ENCODE measurements around the gene MAP4K5. TPM values are rescaled to one million over a fixed set of nuclear protein-coding genes. Genes with fewer than 3 reads are reported as not detected.

The MAP4K5 gene
- total RNA-seq, 1 donor from 2014 or later, result 23.1 TPM

GRCh38 chr14:50452979-50453705 is 79.2 kb downstream of the MAP4K5 start:
- Mint-ChIP-seq H3K4me3 (ENCODE audit: low read depth) (no peak overlapping the region), H3K4me1 (ENCODE audit: low read depth) (peaks cover 4% of the 10 kb centered on the region), H3K27me3 (ENCODE audit: low read depth) (no peaks in the 10 kb centered on the region), H3K9me3 (no peaks in the 10 kb centered on the region), H3K36me3 (ENCODE audit: low read depth) (peaks cover 30% of the 10 kb centered on the region), H3K27ac (no peak overlapping the region)
- no peak for DNase-seq (ENCODE audit: low spot score)
- intact Hi-C loops (cut with micrococcal nuclease), result no loop called here

- Mint-ChIP-seq H3K27ac (no peak overlapping the region), H3K4me1 (ENCODE audit: low read depth) (peaks cover 4% of the 10 kb centered on the region), H3K4me3 (ENCODE audit: low read depth) (no peak overlapping the region), H3K9me3 (no peaks in the 10 kb centered on the region), H3K27me3 (ENCODE audit: low read depth) (no peaks in the 10 kb centered on the region), H3K36me3 (ENCODE audit: low read depth) (peaks cover 34% of the 10 kb centered on the region)
- DNase-seq (ENCODE audit: low spot score), result no peak
- intact Hi-C loops (cut with micrococcal nuclease), result no loop called here
Observed at GRCh38 chr14:50452296-50452695, 80.1 kb downstream of the MAP4K5 start.

DNA sequence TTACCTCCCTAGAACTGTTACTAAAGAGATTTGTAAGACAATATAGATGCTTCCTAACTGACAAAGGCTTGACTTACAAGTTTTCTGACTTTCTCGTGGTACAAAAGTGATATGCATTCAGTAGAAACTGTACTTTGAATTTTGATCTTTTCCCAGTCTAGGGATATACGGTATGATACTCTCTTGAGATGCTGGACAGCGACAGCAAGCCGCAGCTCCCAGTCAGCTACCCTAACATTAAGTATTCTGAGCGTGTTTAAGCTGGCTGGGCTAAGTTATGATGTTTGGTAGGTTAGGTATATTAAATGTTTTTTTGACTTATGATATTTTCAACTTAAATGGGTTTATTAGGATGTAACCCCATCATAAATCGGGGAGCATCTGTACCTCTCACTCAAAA is 80.5 kb downstream of the MAP4K5 start:
- Mint-ChIP-seq H3K4me1 (ENCODE audit: low read depth) (peaks cover 4% of the 10 kb centered on the region), H3K27ac (no peak overlapping the region), H3K27me3 (ENCODE audit: low read depth) (no peaks in the 10 kb centered on the region), H3K4me3 (ENCODE audit: low read depth) (no peak overlapping the region), H3K9me3 (no peaks in the 10 kb centered on the region), H3K36me3 (ENCODE audit: low read depth) (peaks cover 35% of the 10 kb centered on the region)
- no peak for DNase-seq (ENCODE audit: low spot score)
- intact Hi-C loops (cut with micrococcal nuclease), result no loop called here

DNA sequence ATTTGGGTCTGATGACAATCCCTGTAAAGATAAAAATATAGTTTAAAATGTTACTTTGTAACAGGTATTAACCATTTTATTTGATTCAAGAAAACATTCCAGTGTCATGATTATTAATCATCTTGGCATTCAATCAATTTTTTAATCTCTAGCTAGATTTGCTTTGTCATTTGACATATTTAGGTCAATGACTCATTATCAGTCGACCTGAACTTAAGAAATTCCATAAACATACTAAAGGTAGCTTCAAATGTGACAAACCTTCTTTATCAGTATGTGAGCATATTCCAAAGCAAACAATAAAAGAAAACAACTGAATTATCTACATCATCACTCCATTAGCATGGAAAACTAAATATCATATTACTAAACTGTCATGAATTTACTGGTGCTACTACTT is 84.9 kb downstream of the MAP4K5 start:
- no peaks in the 10 kb centered on the region for H3K9me3 Mint-ChIP-seq
- peaks cover 2% of the 10 kb centered on the region for H3K4me1 Mint-ChIP-seq (ENCODE audit: low read depth)
- H3K27ac Mint-ChIP-seq, result no peak overlapping the region
- H3K4me3 Mint-ChIP-seq (ENCODE audit: low read depth), result no peak overlapping the region
- intact Hi-C loops (cut with micrococcal nuclease), result no loop called here
- H3K36me3 Mint-ChIP-seq (ENCODE audit: low read depth), result peaks cover 26% of the 10 kb centered on the region
- no peaks in the 10 kb centered on the region for H3K27me3 Mint-ChIP-seq (ENCODE audit: low read depth)
- no peak for DNase-seq (ENCODE audit: low spot score)

DNA sequence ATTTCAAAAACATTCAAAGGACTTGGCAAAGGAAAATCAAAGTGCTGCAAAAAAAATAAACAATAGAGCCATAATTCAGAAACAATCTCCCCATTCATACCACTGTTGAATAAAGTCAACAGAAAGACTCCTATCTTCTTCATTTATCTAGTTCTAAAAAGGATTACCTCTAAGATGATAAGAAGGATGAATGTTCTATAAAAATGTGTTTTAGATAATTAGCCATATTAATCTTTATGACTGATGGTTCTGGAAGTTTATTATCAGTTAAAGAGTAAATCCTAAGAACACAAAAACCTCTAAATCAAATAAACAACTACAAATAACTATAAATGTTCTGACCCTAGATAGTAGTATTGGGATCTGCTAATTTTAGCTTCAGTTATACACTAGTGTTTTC is 97.8 kb downstream of the MAP4K5 start:
- DNase-seq (ENCODE audit: low spot score), result no peak
- Mint-ChIP-seq H3K36me3 (ENCODE audit: low read depth) (peaks cover 48% of the 10 kb centered on the region), H3K4me3 (ENCODE audit: low read depth) (no peak overlapping the region), H3K9me3 (peaks cover 11% of the 10 kb centered on the region), H3K27me3 (ENCODE audit: low read depth) (no peaks in the 10 kb centered on the region), H3K4me1 (ENCODE audit: low read depth) (no peaks in the 10 kb centered on the region), H3K27ac (no peak overlapping the region)
- intact Hi-C loops (cut with micrococcal nuclease), result no loop called here

DNA sequence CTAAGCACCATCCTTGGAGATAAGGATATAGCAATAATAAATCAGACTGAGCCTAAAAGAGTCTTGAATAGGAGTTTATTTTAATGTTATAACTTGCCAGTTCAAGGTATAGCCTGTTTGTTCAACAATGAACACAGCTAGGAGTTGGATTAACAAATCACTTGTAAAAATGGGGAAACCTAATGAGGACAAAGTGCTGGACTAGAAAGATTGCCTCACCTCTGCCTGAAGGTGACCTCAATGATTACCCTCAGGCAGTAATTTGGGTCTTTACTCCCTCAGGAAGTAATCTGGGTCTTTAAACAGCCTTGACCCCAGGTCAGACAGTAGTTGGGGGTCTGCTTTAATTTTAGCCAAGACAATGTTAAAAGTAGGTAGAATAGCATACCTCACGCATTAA is 100.2 kb downstream of the MAP4K5 start:
- no peaks in the 10 kb centered on the region for H3K4me1 Mint-ChIP-seq (ENCODE audit: low read depth)
- no peak for DNase-seq (ENCODE audit: low spot score)
- peaks cover 42% of the 10 kb centered on the region for H3K36me3 Mint-ChIP-seq (ENCODE audit: low read depth)
- H3K27me3 Mint-ChIP-seq (ENCODE audit: low read depth), result no peaks in the 10 kb centered on the region
- intact Hi-C loops (cut with micrococcal nuclease), result no loop called here
- no peak overlapping the region for H3K4me3 Mint-ChIP-seq (ENCODE audit: low read depth)
- H3K9me3 Mint-ChIP-seq, result peaks cover 5% of the 10 kb centered on the region
- no peak overlapping the region for H3K27ac Mint-ChIP-seq

DNA sequence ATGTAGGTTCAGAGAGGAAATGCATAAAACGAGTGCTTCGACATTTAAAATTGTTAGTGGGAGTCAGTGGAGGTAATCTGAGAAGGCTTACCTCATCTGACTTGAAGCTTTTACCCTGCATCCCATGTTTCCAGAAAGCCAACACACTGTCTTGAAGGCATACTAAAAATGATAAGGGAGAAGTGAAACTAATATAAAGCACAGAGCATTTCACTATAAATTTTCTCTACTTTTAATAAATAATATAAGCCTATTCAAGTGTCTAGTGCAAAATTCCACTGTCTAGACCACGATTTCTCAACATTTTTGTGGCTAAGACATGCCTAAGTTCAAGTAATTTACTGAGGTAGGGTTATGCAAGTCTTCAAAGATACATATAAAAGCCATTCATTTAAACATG is 106.6 kb downstream of the MAP4K5 start:
- intact Hi-C loops (cut with micrococcal nuclease), result no loop called here
- Mint-ChIP-seq H3K36me3 (ENCODE audit: low read depth) (peaks cover 19% of the 10 kb centered on the region), H3K4me1 (ENCODE audit: low read depth) (no peaks in the 10 kb centered on the region), H3K4me3 (ENCODE audit: low read depth) (no peak overlapping the region), H3K27me3 (ENCODE audit: low read depth) (no peaks in the 10 kb centered on the region), H3K27ac (no peak overlapping the region), H3K9me3 (no peaks in the 10 kb centered on the region)
- DNase-seq (ENCODE audit: low spot score), result no peak

DNA sequence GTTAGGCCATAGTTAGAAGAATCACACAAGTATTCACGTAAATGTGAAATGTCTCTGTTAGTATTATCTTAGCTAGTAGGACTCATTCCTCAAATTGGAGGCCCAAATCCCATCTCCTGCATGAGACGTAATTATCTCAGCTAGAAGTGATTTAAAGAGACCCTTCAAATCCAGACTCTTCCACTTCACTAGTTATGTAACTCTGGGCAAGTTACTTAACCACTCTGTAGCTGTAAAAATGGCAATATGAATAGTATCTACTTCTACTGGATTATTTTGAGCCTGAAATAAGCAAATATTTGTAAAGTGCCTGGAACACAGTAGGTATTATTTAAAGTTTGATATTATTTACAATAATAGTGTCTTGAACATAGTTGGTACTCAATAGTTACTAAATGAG is 107.3 kb downstream of the MAP4K5 start:
- Mint-ChIP-seq H3K27me3 (ENCODE audit: low read depth) (no peaks in the 10 kb centered on the region), H3K36me3 (ENCODE audit: low read depth) (peaks cover 19% of the 10 kb centered on the region), H3K4me3 (ENCODE audit: low read depth) (no peak overlapping the region), H3K4me1 (ENCODE audit: low read depth) (no peaks in the 10 kb centered on the region), H3K27ac (no peak overlapping the region), H3K9me3 (no peaks in the 10 kb centered on the region)
- DNase-seq (ENCODE audit: low spot score), result no peak
- intact Hi-C loops (cut with micrococcal nuclease), result no loop called here

DNA sequence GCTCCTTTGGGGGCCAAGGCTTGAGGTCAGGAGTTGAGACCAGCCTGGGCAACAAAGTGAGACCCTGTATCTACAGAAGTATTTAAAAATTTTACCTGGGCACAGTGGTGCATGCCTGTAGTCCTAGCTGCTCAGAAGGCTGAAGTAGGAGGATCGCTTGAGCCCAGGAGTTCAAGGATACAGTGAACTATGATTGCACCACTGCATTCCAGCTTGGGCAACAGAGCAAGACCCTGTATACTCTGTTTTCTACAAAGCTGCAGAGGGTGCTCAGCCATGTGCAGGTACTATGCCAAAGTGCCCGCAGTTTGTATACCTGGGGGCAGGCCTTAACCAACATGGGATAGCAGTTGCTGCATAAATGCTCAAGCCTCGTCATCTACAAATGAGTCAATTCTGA is 108.8 kb downstream of the MAP4K5 start:
- Mint-ChIP-seq H3K27ac (no peak overlapping the region), H3K27me3 (ENCODE audit: low read depth) (no peaks in the 10 kb centered on the region), H3K4me3 (ENCODE audit: low read depth) (no peak overlapping the region), H3K9me3 (no peaks in the 10 kb centered on the region), H3K4me1 (ENCODE audit: low read depth) (no peaks in the 10 kb centered on the region), H3K36me3 (ENCODE audit: low read depth) (peaks cover 21% of the 10 kb centered on the region)
- intact Hi-C loops (cut with micrococcal nuclease), result no loop called here
- no peak for DNase-seq (ENCODE audit: low spot score)

GRCh38 chr14:50421499-50421898 is 110.9 kb downstream of the MAP4K5 start:
- intact Hi-C loops (cut with micrococcal nuclease), result no loop called here
- no peaks in the 10 kb centered on the region for H3K4me1 Mint-ChIP-seq (ENCODE audit: low read depth)
- H3K27ac Mint-ChIP-seq, result no peak overlapping the region
- H3K4me3 Mint-ChIP-seq (ENCODE audit: low read depth), result no peak overlapping the region
- peaks cover 28% of the 10 kb centered on the region for H3K36me3 Mint-ChIP-seq (ENCODE audit: low read depth)
- H3K27me3 Mint-ChIP-seq (ENCODE audit: low read depth), result no peaks in the 10 kb centered on the region
- H3K9me3 Mint-ChIP-seq, result no peaks in the 10 kb centered on the region
- no peak for DNase-seq (ENCODE audit: low spot score)

DNA sequence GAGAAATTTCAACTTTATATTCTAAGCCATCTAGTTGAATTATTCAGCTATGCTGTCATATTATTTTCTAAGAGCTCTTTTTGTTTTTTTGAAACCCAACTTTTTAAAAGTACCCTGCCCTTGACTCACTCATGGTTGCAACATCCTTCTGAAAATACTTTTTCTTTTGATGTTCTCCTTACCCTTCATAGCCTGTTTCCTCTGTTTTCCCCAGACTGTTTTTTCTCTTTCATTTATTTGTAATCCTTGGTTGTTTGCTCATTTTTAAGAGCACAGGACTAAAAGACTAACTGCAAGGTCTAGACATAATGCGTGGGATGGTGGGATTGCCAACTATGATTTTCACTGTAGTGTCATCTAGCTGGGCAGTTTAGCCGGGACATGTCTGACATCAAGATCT is 114.5 kb downstream of the MAP4K5 start:
- H3K36me3 Mint-ChIP-seq (ENCODE audit: low read depth), result peaks cover 23% of the 10 kb centered on the region
- no peaks in the 10 kb centered on the region for H3K27me3 Mint-ChIP-seq (ENCODE audit: low read depth)
- H3K9me3 Mint-ChIP-seq, result no peaks in the 10 kb centered on the region
- H3K4me1 Mint-ChIP-seq (ENCODE audit: low read depth), result no peaks in the 10 kb centered on the region
- no peak overlapping the region for H3K4me3 Mint-ChIP-seq (ENCODE audit: low read depth)
- DNase-seq (ENCODE audit: low spot score), result no peak
- H3K27ac Mint-ChIP-seq, result no peak overlapping the region
- intact Hi-C loops (cut with micrococcal nuclease), result no loop called here

- no peak overlapping the region for H3K4me3 Mint-ChIP-seq (ENCODE audit: low read depth)
- peaks cover 3% of the 10 kb centered on the region for H3K27me3 Mint-ChIP-seq (ENCODE audit: low read depth)
- no peak overlapping the region for H3K27ac Mint-ChIP-seq
- DNase-seq (ENCODE audit: low spot score), result no peak
- H3K36me3 Mint-ChIP-seq (ENCODE audit: low read depth), result peaks cover 3% of the 10 kb centered on the region
- intact Hi-C loops (cut with micrococcal nuclease), result no loop called here
- peaks cover 5% of the 10 kb centered on the region for H3K9me3 Mint-ChIP-seq
- peaks cover 2% of the 10 kb centered on the region for H3K4me1 Mint-ChIP-seq (ENCODE audit: low read depth)
Observed at GRCh38 chr14:50410921-50411320, 121.4 kb downstream of the MAP4K5 start.

- Mint-ChIP-seq H3K27me3 (ENCODE audit: low read depth) (peaks cover 3% of the 10 kb centered on the region), H3K4me1 (ENCODE audit: low read depth) (peaks cover 2% of the 10 kb centered on the region), H3K9me3 (peaks cover 7% of the 10 kb centered on the region), H3K36me3 (ENCODE audit: low read depth) (peaks cover 3% of the 10 kb centered on the region), H3K27ac (no peak overlapping the region), H3K4me3 (ENCODE audit: low read depth) (no peak overlapping the region)
- no peak for DNase-seq (ENCODE audit: low spot score)
- intact Hi-C loops (cut with micrococcal nuclease), result no loop called here
Observed at GRCh38 chr14:50410071-50410470, 122.3 kb downstream of the MAP4K5 start.

Measured in activated T-helper 2 cell treated with anti-CD3 and anti-CD28 coated beads, Interferon-gamma antibody, Interleukin-2, Interleukin-4, amounts not matched to agents 10 μg/mL and 5 μg/mL and 100 μg/mL, durations not matched to agents 14 hours and 24 hours and 36 hours (primary cell).